GM19351 (cell line): Measurements from ENCODE around the gene ABHD12.

Experiments used
- ATAC-seq: cut with Tn5 transposase; IDR thresholded peaks from one replicate; pipeline ENCODE4 v1.9.1; 2021; ENCODE audit warnings: mild to moderate bottlenecking, moderate library complexity; ENCODE audit not compliant: unreplicated experiment

Gene ABHD12

DNA sequence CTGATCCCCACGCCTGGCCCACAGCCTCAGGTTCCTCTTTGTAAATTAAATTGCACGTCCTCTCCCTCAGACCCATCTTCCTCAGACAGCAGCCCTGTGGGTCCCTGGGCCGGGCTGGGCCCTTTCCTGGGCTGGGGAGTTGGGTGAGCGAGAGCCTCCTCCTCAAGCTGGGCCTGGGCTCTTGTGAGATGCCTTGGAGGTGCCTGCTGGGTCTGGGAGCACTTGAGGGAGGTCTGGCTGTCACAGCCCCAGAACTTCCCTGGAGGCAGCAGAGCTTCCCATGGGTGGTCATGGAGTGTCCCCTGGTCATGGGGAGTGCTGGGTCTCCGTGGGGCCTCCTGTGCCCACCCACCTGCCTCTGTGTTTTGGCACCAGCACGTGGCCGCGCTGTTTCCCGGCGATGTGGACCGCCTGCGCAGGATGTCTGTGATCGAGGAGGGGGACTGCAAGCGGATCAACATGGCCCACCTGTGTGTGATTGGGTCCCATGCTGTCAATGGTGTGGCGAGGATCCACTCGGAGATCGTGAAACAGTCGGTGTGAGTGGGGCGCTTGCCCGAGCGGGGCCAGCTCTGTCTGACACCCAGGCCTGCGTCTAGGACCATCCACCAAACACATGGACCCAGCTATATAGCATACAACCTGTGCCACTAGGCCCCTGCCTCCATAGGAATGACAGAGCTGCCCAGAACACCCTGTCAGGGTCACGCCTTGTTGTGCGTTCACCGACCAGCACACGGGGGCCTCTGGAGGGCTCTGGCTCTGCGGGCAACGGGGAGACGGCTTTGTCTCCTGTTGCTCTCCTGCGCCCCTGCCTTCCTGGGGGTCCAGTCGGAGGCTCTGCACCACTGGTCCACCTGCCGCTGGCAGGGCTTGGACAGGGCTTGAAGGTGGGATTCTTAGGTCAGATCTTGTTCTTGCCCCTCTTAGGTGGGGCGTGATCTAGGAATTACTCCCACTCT lies 109.8 kb downstream of the ABHD12 start:
- no peak for ATAC-seq

GRCh38 chr20:25280051-25280573 lies 110.5 kb downstream of the ABHD12 start:
- no peak for ATAC-seq

DNA sequence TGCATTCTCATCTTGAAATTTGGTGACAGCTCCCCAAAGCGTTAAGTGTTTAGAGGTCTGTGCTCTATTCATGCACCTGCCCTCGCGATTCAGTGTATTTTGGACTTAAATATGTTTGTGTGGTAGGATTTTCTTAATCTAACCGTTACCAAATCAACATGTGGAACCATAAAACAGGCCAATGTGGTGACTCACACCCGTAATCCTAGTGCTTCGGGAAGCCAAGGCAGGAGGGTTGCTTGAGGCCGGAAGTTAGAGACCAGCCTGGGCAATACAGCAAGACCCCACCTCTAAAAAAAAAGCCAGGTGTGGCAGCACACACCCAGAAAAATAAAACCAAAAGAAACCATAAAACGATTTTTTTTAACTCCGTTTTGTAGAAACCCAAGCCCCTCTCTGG lies 111.2 kb downstream of the ABHD12 start:
- ATAC-seq: no peak

- no peak for ATAC-seq
Observed at GRCh38 chr20:25278636-25279361, 111.8 kb downstream of the ABHD12 start.

GRCh38 chr20:25277941-25278521 lies 112.6 kb downstream of the ABHD12 start:
- no peak for ATAC-seq

GRCh38 chr20:25277051-25277801 lies 113.4 kb downstream of the ABHD12 start:
- no peak for ATAC-seq

GRCh38 chr20:25276533-25277050 lies 114.0 kb downstream of the ABHD12 start:
- no peak for ATAC-seq

- no peak for ATAC-seq
Observed at GRCh38 chr20:25275813-25276532, 114.7 kb downstream of the ABHD12 start.

- no peak for ATAC-seq
Observed at GRCh38 chr20:25274891-25275812, 115.5 kb downstream of the ABHD12 start.

DNA sequence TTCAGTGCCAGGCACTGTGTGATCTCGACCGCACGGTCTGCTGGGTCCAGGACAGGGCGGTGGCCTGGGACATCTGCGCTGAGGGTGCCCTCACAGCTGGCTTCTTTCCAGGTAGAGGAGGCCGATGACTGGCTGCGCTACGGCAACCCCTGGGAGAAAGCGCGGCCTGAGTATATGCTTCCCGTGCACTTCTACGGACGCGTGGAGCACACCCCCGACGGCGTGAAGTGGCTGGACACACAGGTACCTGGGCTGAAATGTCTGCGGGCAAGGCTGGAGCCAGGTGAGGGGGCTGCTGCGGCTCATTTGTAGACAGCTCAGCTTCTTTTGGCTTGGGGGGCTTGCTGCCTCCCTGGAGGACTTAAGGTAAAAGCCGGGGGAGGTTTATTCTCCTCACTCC lies 116.2 kb downstream of the ABHD12 start:
- ATAC-seq: no peak

GRCh38 chr20:25273541-25274358 lies 116.9 kb downstream of the ABHD12 start:
- no peak for ATAC-seq

DNA sequence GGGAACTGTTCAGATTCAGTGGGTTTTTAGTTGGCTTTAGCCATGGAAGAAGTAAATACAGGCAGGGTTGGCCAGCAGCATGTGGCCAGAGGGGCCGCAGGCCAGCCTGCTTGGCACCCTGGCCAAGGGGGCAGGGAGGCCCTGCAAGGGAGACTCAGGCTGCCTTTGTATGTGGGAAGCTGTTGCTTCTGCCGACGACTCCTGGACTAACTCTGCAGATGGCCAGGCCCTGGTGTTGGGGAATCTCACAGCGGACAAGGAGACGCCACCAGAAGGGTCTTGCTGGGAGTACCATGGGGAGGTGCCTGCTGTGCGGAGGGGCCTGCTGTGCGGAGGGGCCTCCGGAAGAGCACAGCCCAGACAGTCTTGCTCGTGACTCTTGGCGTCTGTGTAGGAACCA lies 117.6 kb downstream of the ABHD12 start:
- ATAC-seq: no peak

DNA sequence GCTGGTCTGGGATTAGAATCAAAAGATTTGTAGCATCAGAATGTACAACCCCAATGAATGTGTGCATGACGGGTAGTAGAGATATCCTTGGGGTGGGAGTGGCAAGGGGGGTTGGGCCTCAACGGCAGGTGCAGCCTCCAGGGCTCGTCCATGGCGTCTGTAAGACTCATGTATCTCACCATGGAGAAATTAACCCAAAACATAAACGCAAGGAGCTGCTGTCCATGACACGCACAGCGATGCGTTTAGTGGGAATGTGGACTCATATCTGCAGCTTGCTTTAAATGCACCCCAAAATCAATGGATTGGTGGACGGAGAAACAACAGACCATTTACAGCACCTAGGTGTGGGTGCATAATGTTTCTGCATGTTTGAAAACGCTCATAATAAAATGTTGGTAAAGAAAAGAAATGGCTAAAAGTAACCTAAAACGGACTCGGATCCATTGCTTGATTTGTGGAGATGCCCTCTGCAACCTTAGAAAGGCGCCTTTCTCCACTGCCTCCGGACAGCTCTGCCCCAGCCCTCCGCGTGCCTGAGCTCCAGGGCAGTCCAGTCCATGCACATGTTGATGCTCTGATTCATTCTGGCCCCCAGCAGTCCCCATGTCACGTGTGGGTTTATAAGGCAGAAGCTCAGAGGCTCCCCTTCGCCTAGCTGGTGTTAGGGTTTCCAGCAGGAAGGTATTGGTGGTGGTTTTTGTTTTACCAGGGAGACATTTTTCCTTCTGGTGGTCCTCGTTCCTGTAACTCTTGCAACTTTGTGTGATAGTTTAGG lies 118.2 kb downstream of the ABHD12 start:
- no peak for ATAC-seq

DNA sequence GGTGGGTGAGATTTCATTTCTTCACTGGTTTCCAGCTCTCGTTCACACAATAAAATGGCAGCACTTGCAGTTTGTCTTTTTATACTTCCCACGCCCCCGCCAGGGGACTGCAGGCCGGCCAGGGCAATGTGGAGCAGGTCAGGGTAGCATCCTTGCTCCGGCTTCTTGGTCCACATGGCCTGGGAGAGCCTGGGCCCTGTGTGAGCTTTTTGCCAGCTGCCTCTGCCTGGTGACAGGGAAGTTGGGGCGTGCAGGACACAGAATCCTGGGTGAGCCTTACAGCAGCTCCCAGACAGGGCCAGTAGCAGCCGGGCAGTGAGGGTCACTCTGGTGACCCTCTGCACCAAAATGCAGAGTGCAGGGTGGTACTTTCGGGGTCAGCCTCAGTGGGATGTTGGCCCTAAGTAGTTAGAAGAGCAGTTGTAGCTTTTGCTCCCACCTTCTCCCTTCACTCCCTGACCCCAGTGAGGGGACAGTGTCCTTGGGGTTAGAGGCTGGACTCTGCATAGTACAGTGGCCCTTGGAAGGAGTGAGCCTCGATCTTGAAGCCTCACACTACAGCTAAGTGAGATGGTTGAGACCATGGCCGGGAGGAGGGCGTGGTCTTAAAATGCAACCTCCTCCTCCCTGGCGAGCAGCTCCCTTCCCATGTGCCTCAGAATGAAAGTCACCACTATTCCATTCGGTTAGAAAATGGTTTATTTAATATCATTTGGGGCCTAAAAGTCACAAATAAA lies 119.0 kb downstream of the ABHD12 start:
- ATAC-seq: no peak

GRCh38 chr20:25270829-25271251 lies 119.8 kb downstream of the ABHD12 start:
- ATAC-seq: no peak

DNA sequence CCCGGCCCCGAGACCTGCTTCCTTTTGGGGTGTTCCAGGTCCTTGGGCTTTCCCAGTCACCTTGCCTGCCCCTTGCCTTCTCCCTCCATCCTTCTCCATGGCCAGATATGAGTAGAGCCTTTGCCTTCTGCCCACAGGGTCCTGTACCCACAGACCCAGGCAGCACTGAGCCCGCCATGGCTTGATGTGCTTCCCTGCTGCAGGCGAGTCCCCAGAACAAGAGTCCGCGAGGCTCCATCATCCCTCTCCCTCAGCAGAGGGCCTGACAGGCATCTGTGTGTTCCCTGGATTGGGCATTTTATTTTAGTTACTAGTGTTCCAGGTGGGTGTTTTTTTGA lies 120.8 kb downstream of the ABHD12 start:
- no peak for ATAC-seq
